Sigmoid colon (tissue), 4 donors: ENCODE results near the gene TBC1D16.

Experiments
- POLR2A ChIP-seq, 2 donors: fragments of 450-650 bp; IDR thresholded peaks; one replicate each; pipeline ENCODE4 v1.6.1; 2016; ENCODE audit warnings: antibody characterized with exemption in 2 of 2, mild to moderate bottlenecking in 2 of 2, moderate library complexity in 2 of 2
- POLR2AphosphoS5 ChIP-seq, 4 donors: sonication (generic); formaldehyde crosslinking; IDR thresholded peaks; one replicate each; pipeline ENCODE4 v1.6.1; 2017; ENCODE audit warnings: antibody characterized with exemption in 4 of 4
- TF ChIP-seq, protein P1 (sequence below), 4 experiments: fragments of 450-650 bp in 3 of 4; fragments of 200-600 bp in 1 of 4; IDR thresholded peaks; one replicate each; pipeline ENCODE4 v1.5.1; 2016 to 2019; ENCODE audit warnings: antibody characterized with exemption in 4 of 4, mild to moderate bottlenecking in 3 of 4, moderate library complexity in 2 of 4

DNA sequence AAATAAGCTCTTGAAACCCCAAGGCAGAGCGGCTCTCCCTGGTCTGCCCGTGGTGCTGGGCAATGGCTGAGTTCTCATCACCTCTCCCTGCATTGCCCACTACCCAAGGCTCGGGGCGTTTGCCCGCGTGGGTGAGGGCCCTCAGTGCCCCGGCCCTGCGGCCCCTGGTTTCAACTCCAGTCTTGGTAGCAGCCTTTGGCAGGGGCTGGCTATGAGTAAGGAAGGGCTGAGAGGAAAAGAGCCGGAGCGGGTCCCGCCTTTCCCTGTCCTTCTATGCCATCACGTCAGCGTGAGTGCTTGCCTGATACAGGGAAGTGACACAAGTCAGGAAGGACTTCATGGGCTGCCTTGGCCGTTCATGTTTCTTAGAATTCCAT, 124.7 kb downstream of the TBC1D16 start:
- TF ChIP-seq POLR2A (IDR thresholded peaks at IDR 0.05) (no peak), POLR2AphosphoS5 (IDR thresholded peaks at IDR 0.05) (no peak)
- TF ChIP-seq, protein P1, sequence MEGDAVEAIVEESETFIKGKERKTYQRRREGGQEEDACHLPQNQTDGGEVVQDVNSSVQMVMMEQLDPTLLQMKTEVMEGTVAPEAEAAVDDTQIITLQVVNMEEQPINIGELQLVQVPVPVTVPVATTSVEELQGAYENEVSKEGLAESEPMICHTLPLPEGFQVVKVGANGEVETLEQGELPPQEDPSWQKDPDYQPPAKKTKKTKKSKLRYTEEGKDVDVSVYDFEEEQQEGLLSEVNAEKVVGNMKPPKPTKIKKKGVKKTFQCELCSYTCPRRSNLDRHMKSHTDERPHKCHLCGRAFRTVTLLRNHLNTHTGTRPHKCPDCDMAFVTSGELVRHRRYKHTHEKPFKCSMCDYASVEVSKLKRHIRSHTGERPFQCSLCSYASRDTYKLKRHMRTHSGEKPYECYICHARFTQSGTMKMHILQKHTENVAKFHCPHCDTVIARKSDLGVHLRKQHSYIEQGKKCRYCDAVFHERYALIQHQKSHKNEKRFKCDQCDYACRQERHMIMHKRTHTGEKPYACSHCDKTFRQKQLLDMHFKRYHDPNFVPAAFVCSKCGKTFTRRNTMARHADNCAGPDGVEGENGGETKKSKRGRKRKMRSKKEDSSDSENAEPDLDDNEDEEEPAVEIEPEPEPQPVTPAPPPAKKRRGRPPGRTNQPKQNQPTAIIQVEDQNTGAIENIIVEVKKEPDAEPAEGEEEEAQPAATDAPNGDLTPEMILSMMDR (IDR thresholded peaks at IDR 0.05): no peak
